HepG2 (cell line): ENCODE results near the gene IL17RC. TPM values are rescaled to one million over a fixed set of nuclear protein-coding genes. Genes with fewer than 3 reads are reported as not detected.

Experiments
- ATAC-seq: fragments of 200-7000 bp; cut with Tn5 transposase; 3 replicates; pipeline ENCODE4 v1.9.1; 2020; ENCODE audit warnings: mild to moderate bottlenecking, moderate library complexity
- BruUV-seq: library from RNA; stranded (reverse); fragments of 400-500 nt; replicated peaks from 2 replicates; lab custom pipeline; 2021; lab: Mats Ljungman, UMichigan
- CTCF ChIA-PET: fragments of 300-600 bp; formaldehyde crosslinking; extraction: SDS; loops from one replicate; lab custom pipeline; 2021; ENCODE audit warnings: low total read pairs, inconsistent platforms, low intra/inter-chr PET ratio; lab: Yijun Ruan, JAX
- POLR2A ChIA-PET: fragments of 350-600 bp; sonication (Branson Sonifier 250); formaldehyde crosslinking; loops from one replicate; lab custom pipeline; 2020; ENCODE audit warnings: antibody characterized with exemption, inconsistent platforms; lab: Yijun Ruan, JAX
- DNase-seq: peaks from one replicate; pipeline ENCODE4 v3.0.0-alpha.2; 2015; ENCODE audit warnings: low spot score
- FAIRE-seq: peaks from 3 replicates; lab custom pipeline; 2011; peaks lifted over from hg19 to GRCh38; lab: Jason Lieb, UNC
- H2AFZ ChIP-seq: one replicate; pipeline ENCODE4 v1.6.1; 2011; ENCODE audit warnings: low read length, inconsistent platforms
- H3K27ac ChIP-seq: fragments of 300-600 bp; 3 replicates; pipeline ENCODE4 v1.8.0; 2011; ENCODE audit warnings: mixed run types, mild to moderate bottlenecking, mixed read lengths, low read length, inconsistent platforms; ENCODE audit not compliant: insufficient read depth; ENCODE audit errors: extremely low read length
- H3K27me3 ChIP-seq, 2 experiments: fragments of 200-600 bp in 1 of 2; 2 replicates in 1 of 2; 3 replicates in 1 of 2; pipeline versions ENCODE4 v1.6.0 to v1.8.0; 2011; ENCODE audit warnings: low read length in 2 of 2, mild to moderate bottlenecking in 2 of 2, moderate library complexity in 2 of 2, inconsistent platforms in 1 of 2; ENCODE audit not compliant: insufficient read depth in 2 of 2, control insufficient read depth in 1 of 2
- H3K36me3 ChIP-seq, 2 experiments: fragments of 200-600 bp in 1 of 2; replicated peaks in 1 of 2; 2 replicates in 1 of 2; 3 replicates in 1 of 2; pipeline versions ENCODE4 v1.5.1 to v1.8.0; 2011; ENCODE audit warnings: low read length in 2 of 2, inconsistent platforms in 1 of 2; ENCODE audit not compliant: insufficient read depth in 2 of 2, control insufficient read depth in 1 of 2
- H3K4me1 ChIP-seq: 2 replicates; pipeline ENCODE4 v1.5.1; 2012; ENCODE audit warnings: low read length, inconsistent platforms; ENCODE audit not compliant: insufficient read depth
- H3K4me2 ChIP-seq: 2 replicates; pipeline ENCODE4 v1.6.0; 2011; ENCODE audit warnings: low read depth, low read length, inconsistent platforms
- H3K4me3 ChIP-seq, 3 experiments: fragments of 200-600 bp in 1 of 3; sonication (generic), shearing (Covaris generic) in 1 of 3; replicated peaks in 1 of 3; 2 replicates each; pipeline ENCODE4 v1.5.1; 2011 to 2016; ENCODE audit warnings: low read length in 3 of 3, inconsistent platforms in 2 of 3, low read depth in 2 of 3, mild to moderate bottlenecking in 2 of 3, control low read depth in 1 of 3, mixed read lengths in 1 of 3; ENCODE audit not compliant: insufficient read depth in 1 of 3
- H3K79me2 ChIP-seq: one replicate; pipeline ENCODE4 v1.6.1; 2011; ENCODE audit warnings: low read length, inconsistent platforms; ENCODE audit not compliant: insufficient read depth
- H3K9ac ChIP-seq: 2 replicates; pipeline ENCODE4 v1.6.0; 2011; ENCODE audit warnings: mild to moderate bottlenecking, low read depth, low read length, inconsistent platforms; ENCODE audit not compliant: insufficient read depth
- H3K9me3 ChIP-seq: 2 replicates; pipeline ENCODE4 v1.5.1; 2012; ENCODE audit warnings: mild to moderate bottlenecking, low read length
- H4K20me1 ChIP-seq: 2 replicates; pipeline ENCODE4 v1.6.0; 2011; ENCODE audit warnings: inconsistent platforms, mild to moderate bottlenecking, low read length, moderate library complexity; ENCODE audit not compliant: insufficient read depth
- FOXC1 ChIP-seq: sonication (generic); formaldehyde crosslinking; IDR thresholded peaks from 2 replicates; pipeline ENCODE4 v1.8.0; 2022; ENCODE audit warnings: mild to moderate bottlenecking, missing genetic modification reagents, borderline replicate concordance
- MEIS2 ChIP-seq: sonication (generic); formaldehyde crosslinking; IDR thresholded peaks from 2 replicates; pipeline ENCODE4 v1.9.0; 2021; ENCODE audit warnings: mild to moderate bottlenecking, missing genetic modification reagents
- PAX8 ChIP-seq: sonication (generic); formaldehyde crosslinking; IDR thresholded peaks from 2 replicates; pipeline ENCODE4 v1.8.0; 2022; ENCODE audit warnings: mild to moderate bottlenecking, missing genetic modification reagents, borderline replicate concordance
- WGBS: methylation state at CpG from one replicate; pipeline ENCODE4 v1.1.6; 2017; ENCODE audit warnings: low lambda C conversion rate; 5-methylcytosine and 5-hydroxymethylcytosine counted together
- in situ Hi-C: cut with HindIII; loops from 2 replicates; pipeline ENCODE4 v1.10.0; 2017; ENCODE audit warnings: low pct_unique_long_range_greater_than_20kb; ENCODE audit not compliant: extremely low pct_ligation_motif_present
- intact Hi-C: fragments of 100-400 bp; cut with micrococcal nuclease; formaldehyde crosslinking; loops from one replicate; pipeline ENCODE4 v1.10.0; 2022; ENCODE audit not compliant: unreplicated experiment
- polyA plus RNA-seq, 8 experiments: library from polyadenylated mRNA; depleted of rRNA in 3 of 8; stranded (reverse) in 7 of 8; unstranded in 1 of 8; fragments of >200 nt; fragmentation: Illumina TruSeq in 4 of 8; extraction: Trizol in 4 of 8; gene quantifications; 2 replicates each; pipeline versions ENCODE4 v1.2.1 to v1.2.3, GENCODE V29; 2011 to 2016; ENCODE audit warnings: low read depth in 4 of 8, missing spikeins in 1 of 8, mixed read lengths in 1 of 8; ENCODE audit not compliant: insufficient read depth in 1 of 8
- total RNA-seq, 5 experiments: library from RNA; depleted of rRNA; stranded (reverse); fragments of >200 nt; fragmentation: Illumina TruSeq; extraction: Trizol; gene quantifications; 2 replicates each; pipeline ENCODE4 v1.2.3, GENCODE V29; 2016; ENCODE audit warnings: low read depth in 1 of 5
- TF ChIP-seq, protein P1 (sequence below): sonication (generic); formaldehyde crosslinking; IDR thresholded peaks from 2 replicates; pipeline ENCODE4 v1.4.0; 2020; ENCODE audit warnings: low read depth, mild to moderate bottlenecking, missing genetic modification reagents

The IL17RC gene
- total and polyA plus RNA-seq, 2 of the 13 experiments (the other 11 are each of a cell fraction or from before 2014, with no cell fraction given), result 20.7 to 24.0 TPM

- TF ChIP-seq, protein P1, sequence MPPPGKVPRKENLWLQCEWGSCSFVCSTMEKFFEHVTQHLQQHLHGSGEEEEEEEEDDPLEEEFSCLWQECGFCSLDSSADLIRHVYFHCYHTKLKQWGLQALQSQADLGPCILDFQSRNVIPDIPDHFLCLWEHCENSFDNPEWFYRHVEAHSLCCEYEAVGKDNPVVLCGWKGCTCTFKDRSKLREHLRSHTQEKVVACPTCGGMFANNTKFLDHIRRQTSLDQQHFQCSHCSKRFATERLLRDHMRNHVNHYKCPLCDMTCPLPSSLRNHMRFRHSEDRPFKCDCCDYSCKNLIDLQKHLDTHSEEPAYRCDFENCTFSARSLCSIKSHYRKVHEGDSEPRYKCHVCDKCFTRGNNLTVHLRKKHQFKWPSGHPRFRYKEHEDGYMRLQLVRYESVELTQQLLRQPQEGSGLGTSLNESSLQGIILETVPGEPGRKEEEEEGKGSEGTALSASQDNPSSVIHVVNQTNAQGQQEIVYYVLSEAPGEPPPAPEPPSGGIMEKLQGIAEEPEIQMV, result no peak
- TF ChIP-seq FOXC1 (CRISPR knock-in tag), result peak; percentile 39
- 0 out of 2 replicates have a peak, but pooled peaks have one; percentile 37 for TF ChIP-seq PAX8
Observed at GRCh38 chr3:9947025-9947995, 30.4 kb downstream of the IL17RC start (continued).

GRCh38 chr3:9948586-9948985 is 31.7 kb downstream of the IL17RC start:
- peaks cover 32% of the 10 kb centered on the region for H3K4me1 ChIP-seq
- intact Hi-C loops (loop anchor here (5.0 to 10.0 kb wide), 2 partner anchors 46 to 56 kb away; partner anchors contain the start of gene IL17RE), in situ Hi-C loops (no loop called here)
- peaks cover 0 to 5% of the 10 kb centered on the region in 2 experiments; a peak in 3 of 5 replicates for H3K36me3 ChIP-seq
- TF ChIP-seq MEIS2 (CRISPR knock-in tag), result no peak
- no peak overlapping the region for H3K4me3 ChIP-seq
- no peaks in the 10 kb centered on the region for H3K27me3 ChIP-seq
- BruUV-seq, result no TSS peak
- H3K9me3 ChIP-seq, result no peaks in the 10 kb centered on the region
- ATAC-seq (no peak), FAIRE-seq (no peak), DNase-seq (no peak)
- H3K79me2 ChIP-seq, result peaks cover 3% of the 10 kb centered on the region
- WGBS, result 100% methylated on average over 3 of the region's 3 CpGs
- no peak overlapping the region; the same call in 1 of the 2 replicates for H3K9ac ChIP-seq
- H3K4me2 ChIP-seq, result peak overlapping the region; percentile 95; the same call in 1 of the 2 replicates
- no peaks in the 10 kb centered on the region for H4K20me1 ChIP-seq
- H2AFZ ChIP-seq, result no peak overlapping the region
- ChIA-PET CTCF (no interaction called here), POLR2A (interaction anchor here (1.6 kb wide), 1 partner anchor 15 kb away, joined by 11 read pairs; the partner anchor contains the start of gene CRELD1)
- no peak overlapping the region for H3K27ac ChIP-seq
